ENCODE results near the gene IER2.

DNA sequence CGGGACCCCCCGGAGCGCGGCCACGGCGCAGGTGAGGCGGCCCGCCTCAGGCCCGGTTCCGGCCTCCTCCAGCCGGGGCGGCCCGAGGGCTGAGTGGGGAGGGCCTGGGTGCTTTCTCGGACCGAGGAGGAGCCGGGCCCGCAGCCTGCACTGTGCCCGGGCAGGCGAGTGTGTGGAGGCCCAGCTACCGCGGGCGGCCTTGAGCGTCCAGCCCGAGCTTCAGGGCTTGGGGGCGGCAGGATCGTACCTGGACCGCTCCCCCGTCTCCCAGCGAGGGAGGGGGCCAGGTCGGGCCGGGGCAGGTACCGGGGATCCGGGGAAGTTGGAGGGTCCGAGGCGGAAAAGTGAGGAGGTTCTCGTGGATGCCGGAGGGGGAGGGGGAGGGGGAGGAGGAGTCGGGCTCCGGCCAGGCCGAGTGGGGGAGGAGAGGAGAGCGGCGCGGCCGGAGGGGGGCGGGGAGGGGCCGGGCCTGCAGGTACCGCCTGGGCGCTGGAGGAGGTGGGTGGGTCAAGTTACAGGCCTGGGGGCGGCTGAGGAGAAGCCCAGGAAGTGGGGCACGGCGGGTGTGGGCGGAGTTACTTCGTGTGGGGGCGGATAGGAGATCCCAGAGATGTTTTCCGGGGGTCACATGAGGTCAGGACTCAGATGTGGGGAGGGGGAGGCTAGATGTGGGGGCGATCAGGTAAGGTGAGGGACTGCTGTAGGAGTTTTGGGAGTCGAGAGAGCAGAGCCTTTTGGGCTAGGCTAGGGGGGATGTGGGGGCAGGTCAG is 31.6 kb upstream of the IER2 start:
- TF ChIP-seq ZNF274 (IDR thresholded peaks at IDR 0.05; ENCODE audit: low read depth, low read length) (no peak), YY1 (IDR thresholded peaks at IDR 0.05; ENCODE audit: insufficient read depth, insufficient read length) (no peak)
